Endothelial cell of umbilical vein (primary cell): ENCODE measurements around the gene CCRL2.

Source experiments
- CTCF ChIP-seq, 2 donors: IDR thresholded peaks; 1 replicate in 1 of 2; 2 replicates in 1 of 2; pipeline ENCODE4 v1.5.1; 2011; ENCODE audit warnings: low read length in 2 of 2, mild to moderate bottlenecking in 2 of 2, moderate library complexity in 2 of 2, control low read depth in 1 of 2, inconsistent platforms in 1 of 2, low read depth in 1 of 2; ENCODE audit not compliant: insufficient read depth in 1 of 2; ENCODE audit errors: extremely low read depth in 1 of 2
- EZH2 ChIP-seq: IDR thresholded peaks from 2 replicates; pipeline ENCODE4 v1.6.1; 2012; ENCODE audit warnings: borderline replicate concordance, low read depth, mild to moderate bottlenecking, moderate library complexity, low read length, inconsistent platforms; ENCODE audit not compliant: severe bottlenecking
- GATA2 ChIP-seq: IDR thresholded peaks from 2 replicates; pipeline ENCODE4 v1.7.0; 2011; ENCODE audit warnings: low read depth, mild to moderate bottlenecking, moderate library complexity, mixed read lengths, low read length; ENCODE audit not compliant: insufficient read length, insufficient read depth
- JUN ChIP-seq: IDR thresholded peaks from 2 replicates; pipeline ENCODE4 v1.6.1; 2011; ENCODE audit warnings: borderline replicate concordance, low read depth; ENCODE audit not compliant: insufficient read length, insufficient read depth
- POLR2A ChIP-seq: IDR thresholded peaks from 2 replicates; pipeline ENCODE4 v1.6.1; 2012; ENCODE audit warnings: low read depth, mild to moderate bottlenecking, control low read depth, low read length
- POLR2AphosphoS5 ChIP-seq: IDR thresholded peaks from 2 replicates; pipeline ENCODE4 v1.6.1; 2012; ENCODE audit warnings: low read depth, mild to moderate bottlenecking, control low read depth, low read length, moderate library complexity; ENCODE audit not compliant: insufficient read depth

GRCh38 chr3:46381625-46382024 is 25.4 kb upstream of the CCRL2 start:
- TF ChIP-seq CTCF (IDR thresholded peaks at IDR 0.05; ENCODE audit: extremely low read depth in 1 of 2, insufficient read depth in 1 of 2, low read depth in 1 of 2, low read length in 2 of 2) (no peak), POLR2A (no peak), POLR2AphosphoS5 (no peak), EZH2 (no peak), GATA2 (no peak), JUN (no peak)
